ENCODE measurements around the gene FBN1.

The FBN1 gene

GRCh38 chr15:48650931-48651330, 5.4 kb upstream of the FBN1 start:
- no peak for DNase-seq

- DNase-seq: no peak
These were observed 2.5 kb upstream of the FBN1 start for GRCh38 chr15:48647962-48648361.

GRCh38 chr15:48646331-48646730, 822 bp upstream of the FBN1 start:
- no peak for DNase-seq

- peak in 1 of 2 donors; percentile 16 for DNase-seq
These were observed 517 bp downstream of the FBN1 start for GRCh38 chr15:48644827-48645557.

- DNase-seq: peak in 1 of 2 donors; percentile 5
These were observed 1.1 kb downstream of the FBN1 start for GRCh38 chr15:48644467-48644826.

GRCh38 chr15:48643776-48644466, 1.6 kb downstream of the FBN1 start:
- no peak for DNase-seq

- DNase-seq: no peak
These were observed 2.3 kb downstream of the FBN1 start for GRCh38 chr15:48643206-48643605.

GRCh38 chr15:48642795-48643194, 2.7 kb downstream of the FBN1 start:
- no peak for DNase-seq

GRCh38 chr15:48641416-48641815, 4.1 kb downstream of the FBN1 start:
- no peak for DNase-seq

GRCh38 chr15:48638963-48639362, 6.5 kb downstream of the FBN1 start:
- DNase-seq: no peak

- DNase-seq: no peak
These were observed 7.9 kb downstream of the FBN1 start for GRCh38 chr15:48637639-48638038.

- no peak for DNase-seq
These were observed 9.0 kb downstream of the FBN1 start for GRCh38 chr15:48636511-48636910.

GRCh38 chr15:48634893-48635292, 10.6 kb downstream of the FBN1 start:
- no peak for DNase-seq

GRCh38 chr15:48634096-48634495, 11.4 kb downstream of the FBN1 start:
- DNase-seq: no peak

- no peak for DNase-seq
These were observed 12.9 kb downstream of the FBN1 start for GRCh38 chr15:48632651-48633050.

GRCh38 chr15:48631176-48631770, 14.2 kb downstream of the FBN1 start:
- peak in 1 of 2 donors; percentile 4 for DNase-seq

GRCh38 chr15:48630245-48630644, 15.3 kb downstream of the FBN1 start:
- no peak for DNase-seq

- no peak for DNase-seq
These were observed 16.7 kb downstream of the FBN1 start for GRCh38 chr15:48628832-48629231.

- no peak for DNase-seq
These were observed 18.1 kb downstream of the FBN1 start for GRCh38 chr15:48627260-48627940.

- no peak for DNase-seq
These were observed 20.4 kb downstream of the FBN1 start for GRCh38 chr15:48625126-48625525.

GRCh38 chr15:48624700-48625099, 20.8 kb downstream of the FBN1 start:
- DNase-seq: no peak

GRCh38 chr15:48623456-48623855, 22.1 kb downstream of the FBN1 start:
- DNase-seq: no peak

- no peak for DNase-seq
These were observed 23.3 kb downstream of the FBN1 start for GRCh38 chr15:48622237-48622636.

- no peak for DNase-seq
These were observed 26.1 kb downstream of the FBN1 start for GRCh38 chr15:48619446-48619845.

All from stimulated activated CD4-positive, alpha-beta T cell treated with anti-CD3 and anti-CD28 coated beads, Interleukin-2, amount 100 ng/mL, for 24 hours (primary cell).